H9 (cell line): Measurements from ENCODE around the gene WRAP53. TPM values are rescaled to one million over a fixed set of nuclear protein-coding genes. Genes with fewer than 3 reads are reported as not detected.

Source experiments
- DNase-seq: peaks from one replicate; pipeline ENCODE4 v3.0.0-alpha.2; 2017
- H2AFZ ChIP-seq: one replicate; pipeline ENCODE4 v1.6.1; 2013; ENCODE audit warnings: mild to moderate bottlenecking, low read length, control low read depth, moderate library complexity
- H2AK5ac ChIP-seq: 2 replicates; pipeline ENCODE4 v1.6.1; 2013; ENCODE audit warnings: low read length, control low read depth, mixed read lengths; ENCODE audit not compliant: insufficient read length
- H2BK120ac ChIP-seq: one replicate; pipeline ENCODE4 v1.6.1; 2013; ENCODE audit warnings: low read depth, mild to moderate bottlenecking, low read length, control low read depth, inconsistent platforms; ENCODE audit not compliant: poor library complexity, severe bottlenecking
- H2BK12ac ChIP-seq: 2 replicates; pipeline ENCODE4 v1.6.1; 2013; ENCODE audit warnings: low read length, control low read depth, mixed read lengths, low read depth; ENCODE audit not compliant: insufficient read length
- H2BK15ac ChIP-seq: 2 replicates; pipeline ENCODE4 v1.6.1; 2013; ENCODE audit warnings: low read depth, low read length, control low read depth
- H2BK20ac ChIP-seq: one replicate; pipeline ENCODE4 v1.6.1; 2013; ENCODE audit warnings: low read depth, mild to moderate bottlenecking, low read length, control low read depth, inconsistent platforms; ENCODE audit not compliant: poor library complexity, severe bottlenecking
- H2BK5ac ChIP-seq: 2 replicates; pipeline ENCODE4 v1.6.1; 2013; ENCODE audit warnings: low read length, control low read depth, mixed read lengths; ENCODE audit not compliant: insufficient read length
- H3K14ac ChIP-seq: 2 replicates; pipeline ENCODE4 v1.6.1; 2013; ENCODE audit warnings: low read length, control low read depth; ENCODE audit not compliant: insufficient read depth
- H3K18ac ChIP-seq: 2 replicates; pipeline ENCODE4 v1.6.1; 2013; ENCODE audit warnings: low read depth, mild to moderate bottlenecking, mixed read lengths, low read length, control low read depth; ENCODE audit not compliant: insufficient read length
- H3K23ac ChIP-seq: 2 replicates; pipeline ENCODE4 v1.6.1; 2013; ENCODE audit warnings: low read length, control low read depth, mixed read lengths, low read depth; ENCODE audit not compliant: insufficient read length
- H3K23me2 ChIP-seq: 2 replicates; pipeline ENCODE4 v1.6.1; 2013; ENCODE audit warnings: low read depth, mild to moderate bottlenecking, mixed read lengths, low read length, control low read depth; ENCODE audit not compliant: insufficient read length, poor library complexity, severe bottlenecking
- H3K27ac ChIP-seq: 2 replicates; pipeline ENCODE4 v1.5.1; 2013; ENCODE audit warnings: low read length, control low read depth, mixed read lengths, low read depth; ENCODE audit not compliant: insufficient read length
- H3K27me3 ChIP-seq: 2 replicates; pipeline ENCODE4 v1.6.1; 2013; ENCODE audit warnings: low read length, control low read depth, inconsistent platforms; ENCODE audit not compliant: insufficient read depth
- H3K4ac ChIP-seq: 2 replicates; pipeline ENCODE4 v1.6.1; 2013; ENCODE audit warnings: low read depth, mild to moderate bottlenecking, control low read depth, inconsistent platforms, low read length, moderate library complexity
- H3K4me1 ChIP-seq: 2 replicates; pipeline ENCODE4 v1.6.1; 2013; ENCODE audit warnings: low read length, control low read depth, inconsistent platforms; ENCODE audit not compliant: insufficient read depth
- H3K4me2 ChIP-seq: 2 replicates; pipeline ENCODE4 v1.6.1; 2013; ENCODE audit warnings: low read length, control low read depth, mixed read lengths; ENCODE audit not compliant: insufficient read length, insufficient read depth
- H3K56ac ChIP-seq: 2 replicates; pipeline ENCODE4 v1.6.1; 2013; ENCODE audit warnings: low read depth, mild to moderate bottlenecking, mixed read lengths, low read length, control low read depth; ENCODE audit not compliant: insufficient read length
- H3K79me1 ChIP-seq: 2 replicates; pipeline ENCODE4 v1.6.1; 2013; ENCODE audit warnings: low read depth, mild to moderate bottlenecking, moderate library complexity, low read length, control low read depth, inconsistent platforms; ENCODE audit not compliant: insufficient read depth, poor library complexity, severe bottlenecking
- H3K79me2 ChIP-seq: 2 replicates; pipeline ENCODE4 v1.6.1; 2013; ENCODE audit warnings: low read length, control low read depth, inconsistent platforms; ENCODE audit not compliant: insufficient read depth
- H3K9ac ChIP-seq: 2 replicates; pipeline ENCODE4 v1.6.1; 2013; ENCODE audit warnings: low read length, control low read depth, mixed read lengths; ENCODE audit not compliant: insufficient read length; ENCODE audit errors: extremely low read depth
- H3K9me3 ChIP-seq: one replicate; pipeline ENCODE4 v1.6.1; 2013; ENCODE audit warnings: low read depth, low read length, inconsistent platforms; ENCODE audit not compliant: control insufficient read depth
- H3T11ph ChIP-seq: one replicate; pipeline ENCODE4 v1.6.1; 2013; ENCODE audit warnings: mild to moderate bottlenecking, low read length, control low read depth, inconsistent platforms
- H4K20me1 ChIP-seq: one replicate; pipeline ENCODE4 v1.6.1; 2013; ENCODE audit not compliant: control insufficient read depth, insufficient read length, insufficient read depth
- H4K5ac ChIP-seq: 2 replicates; pipeline ENCODE4 v1.6.1; 2013; ENCODE audit warnings: low read depth, mild to moderate bottlenecking, mixed read lengths, low read length, control low read depth; ENCODE audit not compliant: insufficient read length
- H4K8ac ChIP-seq: replicated peaks from 2 replicates; pipeline ENCODE4 v1.6.1; 2013; ENCODE audit warnings: low read length, control low read depth, mixed read lengths, low read depth; ENCODE audit not compliant: insufficient read length
- H4K91ac ChIP-seq: 2 replicates; pipeline ENCODE4 v1.6.1; 2013; ENCODE audit warnings: low read depth, mild to moderate bottlenecking, moderate library complexity, mixed read lengths, low read length, control low read depth; ENCODE audit not compliant: insufficient read length
- H3K27ac Mint-ChIP-seq, 3 experiments: 2 replicates in 2 of 3; 3 replicates in 1 of 3; pipeline ENCODE4 v1.8.0; 2020 to 2021; ENCODE audit warnings: mixed read lengths in 3 of 3, mild to moderate bottlenecking in 1 of 3, moderate library complexity in 1 of 3
- H3K27me3 Mint-ChIP-seq: 2 replicates; pipeline ENCODE4 v1.8.0; 2021; ENCODE audit warnings: low read depth, mild to moderate bottlenecking, moderate library complexity, mixed read lengths
- H3K36me3 Mint-ChIP-seq, 3 experiments: 2 replicates in 2 of 3; 3 replicates in 1 of 3; pipeline ENCODE4 v1.8.0; 2020 to 2021; ENCODE audit warnings: low read depth in 3 of 3, mixed read lengths in 3 of 3; ENCODE audit not compliant: insufficient read depth in 1 of 3
- H3K4me1 Mint-ChIP-seq, 2 experiments: 2 replicates each; pipeline ENCODE4 v1.8.0; 2020; ENCODE audit warnings: mixed read lengths in 2 of 2
- H3K4me3 Mint-ChIP-seq, 2 experiments: 2 replicates in 1 of 2; 3 replicates in 1 of 2; pipeline ENCODE4 v1.8.0; 2020 to 2021; ENCODE audit warnings: mild to moderate bottlenecking in 2 of 2, mixed read lengths in 2 of 2, moderate library complexity in 1 of 2
- H3K9me3 Mint-ChIP-seq, 2 experiments: 2 replicates in 1 of 2; 3 replicates in 1 of 2; pipeline ENCODE4 v1.8.0; 2020; ENCODE audit warnings: mild to moderate bottlenecking in 2 of 2, mixed read lengths in 2 of 2, moderate library complexity in 1 of 2
- WGBS: extraction: QIAGEN DNeasy Blood & Tissue Kit; methylation state at CpG from one replicate; pipeline ENCODE4 v1.1.7; 2013; ENCODE audit warnings: missing lambda C conversion rate, low lambda C conversion rate, mixed read lengths; ENCODE audit not compliant: insufficient read length; ENCODE audit errors: extremely low coverage; 5-methylcytosine and 5-hydroxymethylcytosine counted together
- long read RNA-seq: library from polyadenylated mRNA; unstranded; transcript quantifications from one replicate; pipeline ENCODE4 v2.0.0, GENCODE V29; 2020
- total RNA-seq: library from RNA; stranded (reverse); gene quantifications from 2 replicates; pipeline ENCODE4 v1.2.1, GENCODE V29; 2021
- TF ChIP-seq, protein P1 (sequence below): fragments of 200-600 bp; sonication (generic); conservative IDR thresholded peaks from 3 replicates; pipeline ENCODE4 v1.8.0; 2021; ENCODE audit warnings: antibody characterized with exemption, mild to moderate bottlenecking

Gene WRAP53
- total RNA-seq, result 27.0 and 29.8 TPM in 2 replicates
- long read RNA-seq, full-length matches to known transcripts, result 209 of 245 reads
- long read RNA-seq, partial matches to known transcripts, result 4 of 245 reads
- long read RNA-seq, other reads (novel, unspliced or antisense), result 32 of 245 reads

GRCh38 chr17:7687908-7688807 lies at the start of gene WRAP53:
TSS of gene WRAP53 (plus strand) at chr17:7688477. CDS start at chr17:7688649, 172 bp downstream.
- no peaks in the 10 kb centered on the region for H3K79me1 ChIP-seq
- no peaks in the 10 kb centered on the region for H3K9me3 ChIP-seq
- no peak within 1 kb of the TSS for H3T11ph ChIP-seq
- H3K27me3 Mint-ChIP-seq, result no peaks in the 10 kb centered on the region
- H3K23ac ChIP-seq, result no peak within 1 kb of the TSS
- peak within 1 kb of the TSS; percentile 61 for H4K8ac ChIP-seq
- peak within 1 kb of the TSS; percentile 100 for H3K27ac Mint-ChIP-seq
- peak within 1 kb of the TSS; percentile 65 for H2AFZ ChIP-seq
- no peak within 1 kb of the TSS for H3K4ac ChIP-seq
- H3K9ac ChIP-seq, result peak within 1 kb of the TSS; percentile 98
- DNase-seq, result peak; percentile 100
- H4K20me1 ChIP-seq, result no peaks in the 10 kb centered on the region
- H2BK12ac ChIP-seq, result no peak within 1 kb of the TSS
- WGBS, result no CpG with 5 or more reads among the region's 51 CpGs
- H3K14ac ChIP-seq, result peak within 1 kb of the TSS; percentile 54; the same call in 1 of the 2 replicates
- peak within 1 kb of the TSS; percentile 66 for H3K18ac ChIP-seq
- no peaks in the 10 kb centered on the region for H3K27me3 ChIP-seq
- no peak within 1 kb of the TSS for H3K56ac ChIP-seq
- H2BK15ac ChIP-seq, result no peak within 1 kb of the TSS
- peaks cover 25 to 26% of the 10 kb centered on the region in 2 experiments for H3K4me1 Mint-ChIP-seq
- peaks cover 18% of the 10 kb centered on the region for H3K23me2 ChIP-seq
- H2BK5ac ChIP-seq, result peak within 1 kb of the TSS; percentile 87
- H3K4me3 Mint-ChIP-seq, result peak within 1 kb of the TSS; percentile 94 to 97
- H3K36me3 Mint-ChIP-seq, result peaks cover 20 to 43% (median 35%) of the 10 kb centered on the region in 3 experiments
- H2BK20ac ChIP-seq, result no peak within 1 kb of the TSS
- TF ChIP-seq, protein P1, sequence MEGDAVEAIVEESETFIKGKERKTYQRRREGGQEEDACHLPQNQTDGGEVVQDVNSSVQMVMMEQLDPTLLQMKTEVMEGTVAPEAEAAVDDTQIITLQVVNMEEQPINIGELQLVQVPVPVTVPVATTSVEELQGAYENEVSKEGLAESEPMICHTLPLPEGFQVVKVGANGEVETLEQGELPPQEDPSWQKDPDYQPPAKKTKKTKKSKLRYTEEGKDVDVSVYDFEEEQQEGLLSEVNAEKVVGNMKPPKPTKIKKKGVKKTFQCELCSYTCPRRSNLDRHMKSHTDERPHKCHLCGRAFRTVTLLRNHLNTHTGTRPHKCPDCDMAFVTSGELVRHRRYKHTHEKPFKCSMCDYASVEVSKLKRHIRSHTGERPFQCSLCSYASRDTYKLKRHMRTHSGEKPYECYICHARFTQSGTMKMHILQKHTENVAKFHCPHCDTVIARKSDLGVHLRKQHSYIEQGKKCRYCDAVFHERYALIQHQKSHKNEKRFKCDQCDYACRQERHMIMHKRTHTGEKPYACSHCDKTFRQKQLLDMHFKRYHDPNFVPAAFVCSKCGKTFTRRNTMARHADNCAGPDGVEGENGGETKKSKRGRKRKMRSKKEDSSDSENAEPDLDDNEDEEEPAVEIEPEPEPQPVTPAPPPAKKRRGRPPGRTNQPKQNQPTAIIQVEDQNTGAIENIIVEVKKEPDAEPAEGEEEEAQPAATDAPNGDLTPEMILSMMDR, result peak; percentile 100
- no peak within 1 kb of the TSS for H2AK5ac ChIP-seq
- no peak within 1 kb of the TSS for H4K91ac ChIP-seq
- no peak within 1 kb of the TSS for H2BK120ac ChIP-seq
- peak within 1 kb of the TSS; percentile 90 for H3K27ac ChIP-seq
- peak within 1 kb of the TSS; percentile 92 for H4K5ac ChIP-seq
- peak within 1 kb of the TSS; percentile 87 for H3K4me2 ChIP-seq
- H3K4me1 ChIP-seq, result no peaks in the 10 kb centered on the region; the same call in 1 of the 2 replicates
- peaks cover 25% of the 10 kb centered on the region for H3K79me2 ChIP-seq
- no peaks in the 10 kb centered on the region; a peak in 1 of 5 replicates for H3K9me3 Mint-ChIP-seq
